OCI-LY3 (cell line): ENCODE measurements around the gene RINL.

Experiments used
- H2AFZ ChIP-seq: fragments of 200-600, 300-600 bp; shearing (Covaris generic); 2 replicates; pipeline ENCODE4 v1.6.0; 2014; ENCODE audit warnings: antibody characterized with exemption, low read depth, low read length
- H3K27ac ChIP-seq: fragments of 200-600, 300-600 bp; sonication (generic); 2 replicates; pipeline ENCODE4 v1.5.1; 2014; ENCODE audit warnings: mild to moderate bottlenecking, low read length, moderate library complexity, mixed read lengths
- H3K27me3 ChIP-seq: fragments of 200-600, 300-600 bp; sonication (generic); 2 replicates; pipeline ENCODE4 v1.6.1; 2014; ENCODE audit warnings: low read depth, low read length, mixed read lengths
- H3K36me3 ChIP-seq: fragments of 200-600, 300-600 bp; sonication (generic); replicated peaks from 2 replicates; pipeline ENCODE3; 2014; ENCODE audit warnings: low read depth, low read length, mixed read lengths
- H3K4me1 ChIP-seq: fragments of 300-600, 200-600 bp; sonication (generic); 2 replicates; pipeline ENCODE4 v1.6.1; 2014; ENCODE audit warnings: low read length, mixed read lengths
- H3K4me2 ChIP-seq: fragments of 200-600, 300-600 bp; sonication (generic); 2 replicates; pipeline ENCODE4 v1.6.1; 2014; ENCODE audit warnings: low read length, mixed read lengths
- H3K4me3 ChIP-seq: fragments of 300-600, 200-600 bp; sonication (generic); 2 replicates; pipeline ENCODE4 v1.5.1; 2014; ENCODE audit warnings: antibody characterized with exemption, mild to moderate bottlenecking, low read length, moderate library complexity
- H3K79me2 ChIP-seq: fragments of 300-600, 200-600 bp; shearing (Covaris generic); 2 replicates; pipeline ENCODE4 v1.6.1; 2014; ENCODE audit warnings: mild to moderate bottlenecking, low read length, mixed read lengths
- H3K9ac ChIP-seq: fragments of 300-600, 200-600 bp; shearing (Covaris generic); 2 replicates; pipeline ENCODE4 v1.6.0; 2014; ENCODE audit warnings: mild to moderate bottlenecking, low read length, moderate library complexity
- H3K9me3 ChIP-seq: fragments of 200-600, 300-600 bp; shearing (Covaris generic); 2 replicates; pipeline ENCODE4 v1.6.1; 2014; ENCODE audit warnings: low read length, mixed read lengths; ENCODE audit not compliant: insufficient read depth
- H4K20me1 ChIP-seq: fragments of 200-600, 300-600 bp; sonication (generic); 2 replicates; pipeline ENCODE4 v1.6.1; 2016; ENCODE audit warnings: low read length, mixed read lengths; ENCODE audit not compliant: insufficient read depth
- CTCF ChIP-seq: fragments of 200-600, 300-600 bp; sonication (generic); IDR thresholded peaks from 2 replicates; pipeline ENCODE4 v1.5.1; 2014; ENCODE audit warnings: antibody characterized with exemption, low read length, low read depth
- EZH2phosphoT487 ChIP-seq: fragments of 200-600 bp; shearing (Covaris generic); IDR thresholded peaks from 2 replicates; pipeline ENCODE4 v1.6.1; 2018; ENCODE audit warnings: antibody characterized with exemption, mixed run types, low read depth

RINL gene

GRCh38 chr19:38877781-38878574, at the start of gene RINL:
Gene RINL, minus strand, starts transcription at chr19:38878275. Its CDS starts 1,533 bp downstream, at chr19:38876742.
- H3K9ac ChIP-seq = peak within 1 kb of the TSS; percentile 91
- H2AFZ ChIP-seq = peak within 1 kb of the TSS; percentile 53; the same call in 1 of the 2 replicates
- H3K27ac ChIP-seq = peak within 1 kb of the TSS; percentile 84
- TF ChIP-seq CTCF (no peak), EZH2phosphoT487 (no peak)
- H3K9me3 ChIP-seq = no peaks in the 10 kb centered on the region
- H4K20me1 ChIP-seq = no peaks in the 10 kb centered on the region
- H3K79me2 ChIP-seq = no peaks in the 10 kb centered on the region
- H3K4me2 ChIP-seq = peak within 1 kb of the TSS; percentile 95
- peaks cover 24% of the 10 kb centered on the region for H3K4me1 ChIP-seq
- peak within 1 kb of the TSS; percentile 79 for H3K4me3 ChIP-seq
- no peaks in the 10 kb centered on the region for H3K36me3 ChIP-seq
- no peaks in the 10 kb centered on the region for H3K27me3 ChIP-seq

DNA sequence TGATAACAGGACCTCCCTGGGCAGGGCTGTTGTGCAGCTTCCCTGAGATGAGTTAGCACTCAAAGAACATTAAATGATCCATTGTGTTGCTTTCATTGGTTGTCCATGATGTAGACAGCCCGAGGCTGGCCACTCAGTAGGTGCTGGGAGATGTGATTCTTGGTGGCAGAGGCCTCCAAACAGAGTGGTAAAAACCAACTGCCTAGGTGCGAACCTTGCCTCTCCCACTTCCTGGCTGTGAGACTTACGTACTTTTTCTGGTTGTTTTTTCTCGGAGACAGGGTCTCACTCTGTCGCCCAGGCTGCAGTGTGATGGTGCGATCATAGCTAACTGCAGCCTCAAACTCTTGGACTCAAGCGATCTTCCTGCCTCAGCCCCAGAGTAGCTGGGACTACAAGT, 46.3 kb upstream of the RINL start:
- H3K27ac ChIP-seq = no peak overlapping the region
- H3K4me3 ChIP-seq = no peak overlapping the region
- H3K4me2 ChIP-seq = no peak overlapping the region
- H2AFZ ChIP-seq = no peak overlapping the region
- TF ChIP-seq CTCF = no peak
- no peak for TF ChIP-seq EZH2phosphoT487
- no peak overlapping the region for H3K9ac ChIP-seq
- no peaks in the 10 kb centered on the region for H4K20me1 ChIP-seq
- H3K27me3 ChIP-seq = no peaks in the 10 kb centered on the region
- H3K36me3 ChIP-seq = peaks cover 35% of the 10 kb centered on the region
- H3K4me1 ChIP-seq = peaks cover 4% of the 10 kb centered on the region
- no peaks in the 10 kb centered on the region for H3K9me3 ChIP-seq
- H3K79me2 ChIP-seq = peaks cover 18% of the 10 kb centered on the region

DNA sequence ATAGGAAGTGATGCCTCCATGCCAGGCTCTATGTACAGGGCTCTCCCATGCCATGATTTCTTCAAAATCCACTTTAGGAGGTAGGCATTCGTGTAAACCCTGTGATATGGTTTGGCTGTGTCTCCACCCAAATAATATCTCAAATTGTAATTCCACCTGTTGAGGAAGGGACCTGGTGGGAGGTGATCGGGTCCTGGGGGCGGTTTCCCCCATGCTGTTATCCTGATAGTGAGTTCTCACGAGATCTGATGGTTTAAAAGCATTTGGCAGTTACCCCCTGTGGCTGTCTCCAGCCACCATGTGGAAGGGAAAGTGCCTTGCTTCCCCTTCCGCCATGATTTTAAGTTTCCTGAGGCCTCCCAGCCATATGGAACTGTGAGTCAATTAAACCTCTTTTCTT, 44.4 kb upstream of the RINL start:
- no peaks in the 10 kb centered on the region for H3K9me3 ChIP-seq
- peaks cover under 1% of the 10 kb centered on the region for H3K79me2 ChIP-seq
- H4K20me1 ChIP-seq = no peaks in the 10 kb centered on the region
- no peak overlapping the region for H2AFZ ChIP-seq
- H3K4me2 ChIP-seq = no peak overlapping the region
- no peak overlapping the region for H3K9ac ChIP-seq
- peaks cover 36% of the 10 kb centered on the region for H3K36me3 ChIP-seq
- TF ChIP-seq CTCF (no peak), EZH2phosphoT487 (no peak)
- no peaks in the 10 kb centered on the region for H3K27me3 ChIP-seq
- H3K4me1 ChIP-seq = no peaks in the 10 kb centered on the region
- H3K27ac ChIP-seq = no peak overlapping the region
- H3K4me3 ChIP-seq = no peak overlapping the region

- peaks cover 36% of the 10 kb centered on the region for H3K36me3 ChIP-seq
- no peak overlapping the region for H3K27ac ChIP-seq
- no peak overlapping the region for H3K4me2 ChIP-seq
- H4K20me1 ChIP-seq = no peaks in the 10 kb centered on the region
- no peaks in the 10 kb centered on the region for H3K79me2 ChIP-seq
- H3K9ac ChIP-seq = no peak overlapping the region
- no peak overlapping the region for H2AFZ ChIP-seq
- TF ChIP-seq EZH2phosphoT487 (no peak), CTCF (no peak)
- H3K9me3 ChIP-seq = no peaks in the 10 kb centered on the region
- H3K4me3 ChIP-seq = no peak overlapping the region
- no peaks in the 10 kb centered on the region for H3K4me1 ChIP-seq
- no peaks in the 10 kb centered on the region for H3K27me3 ChIP-seq
These were observed 43.6 kb upstream of the RINL start for GRCh38 chr19:38921420-38922274.
